Stimulated activated effector memory CD8-positive, alpha-beta T cell treated with anti-CD3 and anti-CD28 coated beads, Interleukin-12 subunit alpha, Interleukin-12 subunit beta, amount 100 ng/mL, for 72 hours (primary cell): Measurements from ENCODE around the gene ABHD1.
A peak's percentile ranks its signal among the peaks of the same experiment; 100 is the strongest.
"Not testable (repeated sequence)": the region's sequence is repeated elsewhere in the genome, so short reads cannot be mapped to it uniquely, and the experiment has no call there.

Source experiments
- ATAC-seq: fragments of 150-1000 bp; cut with Tn5 transposase; 2 replicates; pipeline ENCODE4 v1.10.0; 2021
- DNase-seq, 2 donors: peaks; one replicate each; pipeline ENCODE4 v3.0.0; 2021 to 2022; ENCODE audit warnings: low spot score in 2 of 2
- H3K27ac Mint-ChIP-seq: one replicate; pipeline ENCODE4 v1.8.0; 2022; ENCODE audit warnings: mild to moderate bottlenecking, mixed read lengths
- H3K36me3 Mint-ChIP-seq: one replicate; pipeline ENCODE4 v1.8.0; 2022; ENCODE audit warnings: mild to moderate bottlenecking, mixed read lengths
- H3K4me1 Mint-ChIP-seq: one replicate; pipeline ENCODE4 v1.8.0; 2022; ENCODE audit warnings: mixed read lengths
- H3K4me3 Mint-ChIP-seq: one replicate; pipeline ENCODE4 v1.8.0; 2022; ENCODE audit warnings: mild to moderate bottlenecking, mixed read lengths
- H3K9me3 Mint-ChIP-seq: one replicate; pipeline ENCODE4 v1.8.0; 2022; ENCODE audit warnings: mixed read lengths

Gene ABHD1

DNA sequence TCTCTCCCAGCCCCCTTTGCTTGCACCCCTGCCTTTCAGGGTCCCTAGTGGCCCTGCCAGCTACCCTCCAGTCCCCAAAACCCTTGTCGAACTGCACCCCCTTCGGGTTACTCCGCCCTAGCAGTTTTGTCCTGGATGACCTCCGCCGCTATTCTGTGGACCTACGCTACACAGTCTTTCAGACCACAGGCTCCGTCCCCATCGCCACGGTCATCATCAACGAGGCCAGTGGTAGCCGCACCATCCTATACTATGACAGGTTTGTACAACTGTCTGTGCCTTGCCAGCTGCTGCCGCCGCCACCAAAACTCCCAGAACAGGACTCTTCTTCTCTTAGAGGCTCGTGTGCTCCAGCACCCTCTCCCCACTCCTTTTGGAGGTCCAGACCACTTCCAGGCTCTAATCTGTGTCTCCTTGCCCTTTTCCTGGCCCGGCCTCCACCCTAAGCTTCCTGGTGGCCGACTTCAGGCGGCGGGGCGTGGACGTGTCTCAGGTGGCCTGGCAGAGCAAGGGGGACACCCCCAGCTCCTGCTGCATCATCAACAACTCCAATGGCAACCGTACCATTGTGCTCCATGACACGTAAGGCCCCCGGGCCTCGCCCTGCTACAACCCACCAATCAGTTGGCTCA lies 29.1 kb upstream of the ABHD1 start:
- no peaks in the 10 kb centered on the region for H3K9me3 Mint-ChIP-seq
- no peak for ATAC-seq
- no peaks in the 10 kb centered on the region for H3K36me3 Mint-ChIP-seq
- H3K4me3 Mint-ChIP-seq = no peak overlapping the region
- DNase-seq = no peak
- peak overlapping the region; percentile 3 for H3K27ac Mint-ChIP-seq
- H3K4me1 Mint-ChIP-seq = peaks cover 16% of the 10 kb centered on the region

GRCh38 chr2:27095427-27095744 lies 28.2 kb upstream of the ABHD1 start:
- Mint-ChIP-seq H3K4me1 (peaks cover 16% of the 10 kb centered on the region), H3K27ac (no peak overlapping the region), H3K9me3 (no peaks in the 10 kb centered on the region), H3K4me3 (peak overlapping the region; percentile 38), H3K36me3 (no peaks in the 10 kb centered on the region)
- ATAC-seq (no peak), DNase-seq (no peak)

- H3K9me3 Mint-ChIP-seq = no peaks in the 10 kb centered on the region
- DNase-seq (no peak), ATAC-seq (peak; percentile 74)
- peaks cover 16% of the 10 kb centered on the region for H3K4me1 Mint-ChIP-seq
- no peak overlapping the region for H3K27ac Mint-ChIP-seq
- peak overlapping the region; percentile 38 for H3K4me3 Mint-ChIP-seq
- no peaks in the 10 kb centered on the region for H3K36me3 Mint-ChIP-seq
These were observed 27.6 kb upstream of the ABHD1 start for GRCh38 chr2:27095745-27096651.

GRCh38 chr2:27096748-27097297 lies 26.8 kb upstream of the ABHD1 start:
- no peaks in the 10 kb centered on the region for H3K9me3 Mint-ChIP-seq
- no peaks in the 10 kb centered on the region for H3K36me3 Mint-ChIP-seq
- no peak overlapping the region for H3K27ac Mint-ChIP-seq
- no peak overlapping the region for H3K4me3 Mint-ChIP-seq
- peaks cover 16% of the 10 kb centered on the region for H3K4me1 Mint-ChIP-seq
- ATAC-seq (no peak), DNase-seq (no peak)

GRCh38 chr2:27097341-27097740 lies 26.3 kb upstream of the ABHD1 start:
- H3K27ac Mint-ChIP-seq = no peak overlapping the region
- H3K9me3 Mint-ChIP-seq = no peaks in the 10 kb centered on the region
- H3K4me1 Mint-ChIP-seq = peaks cover 16% of the 10 kb centered on the region
- H3K36me3 Mint-ChIP-seq = no peaks in the 10 kb centered on the region
- no peak overlapping the region for H3K4me3 Mint-ChIP-seq
- no peak for DNase-seq
- no peak for ATAC-seq

GRCh38 chr2:27099334-27099955 lies 24.2 kb upstream of the ABHD1 start:
- no peaks in the 10 kb centered on the region for H3K36me3 Mint-ChIP-seq
- no peak overlapping the region for H3K4me3 Mint-ChIP-seq
- DNase-seq (no peak), ATAC-seq (no peak)
- H3K4me1 Mint-ChIP-seq = peaks cover 16% of the 10 kb centered on the region
- no peaks in the 10 kb centered on the region for H3K9me3 Mint-ChIP-seq
- H3K27ac Mint-ChIP-seq = peak overlapping the region; percentile 26

GRCh38 chr2:27100036-27100435 lies 23.6 kb upstream of the ABHD1 start:
- H3K36me3 Mint-ChIP-seq = no peaks in the 10 kb centered on the region
- no peak overlapping the region for H3K27ac Mint-ChIP-seq
- peaks cover 16% of the 10 kb centered on the region for H3K4me1 Mint-ChIP-seq
- ATAC-seq (no peak), DNase-seq (no peak)
- no peaks in the 10 kb centered on the region for H3K9me3 Mint-ChIP-seq
- H3K4me3 Mint-ChIP-seq = no peak overlapping the region

DNA sequence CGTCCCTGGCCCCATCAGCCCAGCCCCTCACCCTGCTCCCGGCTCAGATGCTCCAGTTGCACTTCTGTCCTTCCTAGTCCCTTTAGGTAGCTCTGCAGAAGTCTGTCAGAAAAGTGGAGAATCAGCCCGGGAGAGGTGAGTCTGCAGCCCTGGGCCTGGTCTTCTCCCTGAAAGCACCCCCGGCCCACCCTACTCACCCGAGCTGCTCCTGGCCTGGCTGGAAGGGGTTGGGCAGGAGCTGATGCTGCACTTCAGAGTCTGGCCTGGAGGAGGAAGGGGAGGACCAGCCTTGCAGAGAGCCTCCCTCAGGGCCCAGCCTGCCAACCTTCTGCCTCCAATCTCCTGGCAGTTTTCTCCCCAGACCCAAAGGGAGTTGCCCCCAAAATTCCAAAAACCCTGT lies 21.3 kb upstream of the ABHD1 start:
- no peak for ATAC-seq
- no peaks in the 10 kb centered on the region for H3K4me1 Mint-ChIP-seq

DNA sequence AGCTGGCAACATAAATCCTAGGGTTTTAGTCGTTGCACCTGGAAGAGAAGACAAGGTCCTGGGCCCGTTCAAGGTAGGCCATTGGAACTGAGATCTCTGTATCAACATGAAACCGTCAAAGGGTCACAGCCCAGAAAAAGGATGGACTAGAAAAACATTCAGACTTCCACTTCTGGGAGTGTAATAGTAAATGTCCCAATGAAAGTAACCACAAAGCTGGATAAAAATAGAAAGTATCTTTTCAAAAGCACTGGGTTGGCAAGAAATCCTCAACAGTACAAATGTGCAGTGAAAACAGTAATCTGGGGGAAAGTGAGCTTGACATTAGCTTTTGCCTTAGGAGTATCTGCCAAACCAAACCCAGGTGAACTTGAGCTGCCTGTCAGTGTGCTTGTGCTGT lies 17.6 kb upstream of the ABHD1 start:
- no peak overlapping the region for H3K27ac Mint-ChIP-seq
- H3K4me1 Mint-ChIP-seq = no peaks in the 10 kb centered on the region
- no peaks in the 10 kb centered on the region for H3K36me3 Mint-ChIP-seq
- ATAC-seq = no peak
- H3K4me3 Mint-ChIP-seq = no peak overlapping the region
- H3K9me3 Mint-ChIP-seq = no peaks in the 10 kb centered on the region
- no peak for DNase-seq

More for the DNA sequence above, 21.3 kb upstream of the ABHD1 start:
- H3K4me3 Mint-ChIP-seq = no peak overlapping the region
- H3K27ac Mint-ChIP-seq = no peak overlapping the region
- H3K36me3 Mint-ChIP-seq = no peaks in the 10 kb centered on the region
- DNase-seq = no peak
- H3K9me3 Mint-ChIP-seq = no peaks in the 10 kb centered on the region

DNA sequence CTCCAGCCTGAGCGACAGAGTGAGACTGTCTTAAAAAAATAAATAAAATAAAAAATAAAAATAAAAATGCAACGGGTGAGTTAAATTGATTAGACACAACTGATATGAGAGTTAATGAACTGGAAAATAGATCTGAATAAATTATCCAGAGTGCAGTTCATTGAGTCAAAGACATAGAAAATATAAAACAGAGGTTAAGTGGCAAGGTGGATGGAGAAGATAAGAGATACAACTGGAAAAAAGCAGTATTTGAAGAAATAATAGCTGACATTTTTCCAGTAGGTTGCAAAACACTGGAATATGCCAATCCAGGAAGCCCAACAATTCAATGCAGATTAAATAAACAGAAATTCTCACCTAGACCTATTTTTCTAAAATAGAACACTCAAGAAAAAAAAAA lies 15.4 kb upstream of the ABHD1 start:
- no peaks in the 10 kb centered on the region for H3K36me3 Mint-ChIP-seq
- no peaks in the 10 kb centered on the region for H3K9me3 Mint-ChIP-seq
- ATAC-seq = no peak
- H3K4me3 Mint-ChIP-seq = no peak overlapping the region
- no peaks in the 10 kb centered on the region for H3K4me1 Mint-ChIP-seq
- no peak overlapping the region for H3K27ac Mint-ChIP-seq
- DNase-seq = no peak

GRCh38 chr2:27109083-27109482 lies 14.5 kb upstream of the ABHD1 start:
- no peak overlapping the region for H3K4me3 Mint-ChIP-seq
- no peaks in the 10 kb centered on the region for H3K4me1 Mint-ChIP-seq
- ATAC-seq (no peak), DNase-seq (no peak)
- no peak overlapping the region for H3K27ac Mint-ChIP-seq
- no peaks in the 10 kb centered on the region for H3K36me3 Mint-ChIP-seq
- H3K9me3 Mint-ChIP-seq = no peaks in the 10 kb centered on the region

DNA sequence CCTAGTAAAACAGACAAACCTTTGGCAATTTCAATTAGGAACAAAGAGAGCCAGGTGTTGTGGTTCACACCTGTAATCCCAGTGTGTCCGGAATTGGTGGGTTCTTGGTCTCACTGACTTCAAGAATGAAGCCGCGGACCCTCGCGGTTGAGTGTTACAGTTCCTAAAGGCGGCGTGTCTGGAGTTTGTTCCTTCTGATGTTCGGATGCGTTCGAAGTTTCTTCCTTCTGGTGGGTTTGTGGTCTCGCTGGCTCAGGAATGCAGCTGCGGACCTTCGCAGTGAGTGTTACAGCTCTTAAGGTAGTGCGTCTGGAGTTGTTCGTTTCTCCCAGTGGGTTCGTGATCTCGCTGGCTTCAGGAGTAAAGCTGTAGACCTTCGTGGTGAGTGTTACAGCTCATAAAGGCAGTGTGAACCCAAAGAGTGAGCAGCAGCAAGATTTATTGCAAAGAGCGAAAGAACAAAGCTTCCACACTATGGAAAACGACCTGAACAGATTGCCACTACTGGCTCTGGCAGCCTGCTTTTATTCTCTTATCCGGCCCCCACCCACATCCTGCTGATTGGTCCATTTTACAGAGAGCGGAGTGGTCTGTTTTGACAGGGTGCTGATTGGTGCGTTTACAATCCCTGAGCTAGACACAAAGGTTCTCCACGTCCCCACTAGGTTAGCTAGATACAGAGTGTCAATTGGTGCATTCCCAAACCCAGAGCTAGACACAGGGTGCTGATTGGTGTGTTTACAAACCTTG lies 12.8 kb upstream of the ABHD1 start:
- H3K9me3 Mint-ChIP-seq, H3K4me1 Mint-ChIP-seq, H3K27ac Mint-ChIP-seq, ATAC-seq, DNase-seq, H3K36me3 Mint-ChIP-seq, H3K4me3 Mint-ChIP-seq: not testable (repeated sequence)

DNA sequence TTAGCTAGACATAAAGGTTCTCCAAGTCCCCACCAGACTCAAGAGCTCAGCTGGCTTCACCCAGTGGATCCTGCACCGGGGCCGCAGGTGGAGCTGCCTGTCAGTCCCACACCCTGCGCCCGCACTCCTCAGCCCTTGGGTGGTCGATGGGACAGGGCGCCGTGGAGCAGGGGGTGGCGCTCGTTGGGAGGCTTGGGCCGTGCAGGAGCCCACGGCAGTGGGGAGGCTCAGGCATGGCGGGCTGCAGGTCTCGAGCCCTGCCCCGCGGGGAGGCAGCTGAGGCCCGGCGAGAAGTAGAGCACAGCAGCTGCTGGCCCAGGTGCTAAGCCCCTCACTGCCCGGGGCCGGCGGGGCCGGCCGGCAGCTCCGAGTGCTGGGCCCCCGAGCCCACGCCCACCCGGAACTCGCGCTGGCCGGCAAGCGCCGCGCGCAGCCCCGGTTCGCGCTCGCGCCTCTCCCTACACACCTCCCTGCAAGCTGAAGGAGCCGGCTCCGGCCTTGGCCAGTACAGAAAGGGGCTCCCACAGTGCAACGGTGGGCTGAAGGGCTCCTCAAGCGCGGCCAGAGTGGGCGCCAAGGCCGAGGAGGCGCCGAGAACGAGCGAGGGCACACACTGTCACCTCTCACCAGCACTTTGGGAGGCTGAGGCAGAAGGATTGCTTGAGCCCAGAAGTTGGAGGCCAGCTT lies 12.1 kb upstream of the ABHD1 start:
- not testable (repeated sequence) for ATAC-seq, H3K4me1 Mint-ChIP-seq, H3K4me3 Mint-ChIP-seq, H3K36me3 Mint-ChIP-seq, H3K27ac Mint-ChIP-seq, DNase-seq, H3K9me3 Mint-ChIP-seq

DNA sequence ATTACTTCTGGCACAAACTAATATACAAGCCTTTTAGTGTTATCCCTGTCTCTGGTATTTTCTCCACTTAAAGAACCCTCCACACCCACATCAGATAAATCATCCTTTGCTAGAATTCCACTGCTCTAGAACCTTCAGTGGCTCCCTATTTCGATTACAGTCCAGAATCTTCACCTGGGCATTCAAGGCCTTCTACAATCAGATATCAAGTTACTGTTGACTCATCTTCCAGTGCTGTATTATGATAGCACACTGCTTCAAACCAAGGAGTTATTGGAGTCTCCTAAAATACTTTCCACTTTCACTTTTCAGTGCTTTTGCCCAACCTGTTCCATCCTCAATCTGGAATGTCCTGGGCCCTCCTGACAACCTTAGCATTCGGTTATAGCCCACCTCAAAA lies 8.1 kb upstream of the ABHD1 start:
- DNase-seq (no peak), ATAC-seq (no peak)
- Mint-ChIP-seq H3K36me3 (no peaks in the 10 kb centered on the region), H3K9me3 (no peaks in the 10 kb centered on the region), H3K4me3 (no peak overlapping the region), H3K4me1 (peaks cover 6% of the 10 kb centered on the region), H3K27ac (no peak overlapping the region)
